Measurements from ENCODE around the gene SOD2.
"Not testable (repeated sequence)": the region's sequence is repeated elsewhere in the genome, so short reads cannot be mapped to it uniquely, and the experiment has no call there.

The SOD2 gene

DNA sequence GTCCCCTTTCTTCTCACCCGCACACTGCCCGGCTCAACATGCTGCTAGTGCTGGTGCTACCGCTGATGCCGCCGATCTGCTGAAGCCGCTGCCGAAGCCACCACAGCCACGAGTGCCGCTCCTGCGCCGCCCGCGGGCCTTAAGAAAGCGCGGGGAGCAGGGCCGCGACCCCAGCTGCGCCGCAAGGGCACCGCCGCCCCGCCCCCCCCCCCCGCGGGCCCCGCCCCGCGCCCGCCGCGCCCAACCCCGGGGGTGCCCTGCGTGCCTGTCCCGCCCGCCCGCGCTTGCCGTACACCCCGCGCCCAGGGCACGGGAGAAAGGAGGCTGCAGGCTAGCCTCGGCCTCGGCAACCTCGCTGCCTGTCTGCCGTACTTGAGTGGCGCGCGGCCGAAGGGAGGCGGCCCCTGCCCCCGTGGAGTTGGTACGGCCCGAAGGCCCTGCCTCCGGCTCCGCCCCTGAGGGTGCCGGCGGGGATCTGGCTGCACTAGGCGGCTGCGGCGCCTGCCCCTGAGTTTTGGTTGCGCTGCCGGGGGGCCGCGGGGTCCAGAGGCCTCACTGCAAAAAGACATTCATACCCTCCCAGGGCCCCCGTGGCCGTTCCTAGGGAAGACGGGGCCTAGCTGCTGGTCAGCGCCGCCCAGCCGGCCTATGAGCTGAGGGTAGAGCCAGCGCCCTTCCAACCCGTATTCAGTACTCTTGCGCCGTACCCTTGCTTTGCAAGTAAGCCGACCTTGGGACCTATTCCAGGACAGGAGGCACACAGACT is at the start of gene SOD2:
Gene SOD2 (minus strand): TSS at position 114 of the 766 bp plus-strand sequence. CDS start 74 bp downstream, at position 40.
- no peak for TF ChIP-seq CTCF (IDR thresholded peaks at IDR 0.05; ENCODE audit: borderline replicate concordance, insufficient read depth, low read depth, low read length)
- peak within 1 kb of the TSS; percentile 72 for H3K4me3 ChIP-seq (ENCODE audit: low read depth, low read length)

DNA sequence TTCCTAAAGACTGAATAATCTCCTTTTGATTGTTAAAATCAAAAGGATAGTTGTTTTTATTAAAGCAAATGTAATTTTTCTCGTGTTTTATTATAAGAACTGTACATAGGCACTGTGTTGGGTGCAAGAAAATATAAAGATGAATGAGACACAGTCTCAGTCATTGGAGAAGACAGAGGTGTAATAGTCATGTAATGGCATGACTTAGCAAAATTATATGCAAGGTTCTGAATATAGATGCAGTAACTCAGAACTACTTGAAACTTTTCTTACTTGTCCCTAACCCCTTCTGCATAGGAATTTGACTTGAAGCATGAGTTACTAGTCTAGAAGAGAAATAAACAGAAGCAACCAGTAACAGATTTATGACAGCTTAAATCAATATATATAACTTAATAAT is 49.1 kb upstream of the SOD2 start:
- no peak for TF ChIP-seq CTCF (IDR thresholded peaks at IDR 0.05; ENCODE audit: borderline replicate concordance, insufficient read depth, low read depth, low read length)

GRCh38 chr6:159739341-159739740 is 46.3 kb upstream of the SOD2 start:
- no peak for TF ChIP-seq CTCF (IDR thresholded peaks at IDR 0.05; ENCODE audit: borderline replicate concordance, insufficient read depth, low read depth, low read length)
- H3K4me3 ChIP-seq (ENCODE audit: low read depth, low read length) = no peak overlapping the region

More for the DNA sequence above, 49.1 kb upstream of the SOD2 start:
- no peak overlapping the region for H3K4me3 ChIP-seq (ENCODE audit: low read depth, low read length)

GRCh38 chr6:159736908-159737307 is 43.9 kb upstream of the SOD2 start:
- no peak overlapping the region for H3K4me3 ChIP-seq (ENCODE audit: low read depth, low read length)
- TF ChIP-seq CTCF (IDR thresholded peaks at IDR 0.05; ENCODE audit: borderline replicate concordance, insufficient read depth, low read depth, low read length) = no peak

DNA sequence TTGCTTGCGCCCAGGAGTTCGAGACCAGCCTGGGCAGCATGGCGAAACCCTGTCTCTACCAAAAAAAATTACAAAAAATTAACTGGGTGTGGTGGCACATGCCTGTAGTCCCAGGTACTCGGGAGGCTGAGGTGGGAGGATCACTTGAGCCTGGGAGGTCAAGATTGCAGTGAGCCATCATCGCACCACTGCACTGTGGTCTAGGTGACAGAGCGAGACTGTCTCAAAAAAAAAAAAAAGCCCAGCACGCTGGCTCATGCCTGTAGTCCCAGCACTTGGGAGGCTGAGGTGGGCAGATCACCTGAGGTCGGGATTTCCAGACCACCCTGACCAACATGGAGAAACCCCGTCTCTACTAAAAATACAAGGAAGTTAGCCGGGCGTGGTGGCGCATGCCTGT is 40.4 kb upstream of the SOD2 start:
- H3K4me3 ChIP-seq (ENCODE audit: low read depth, low read length) = not testable (repeated sequence)

- H3K4me3 ChIP-seq (ENCODE audit: low read depth, low read length) = not testable (repeated sequence)
These were observed 39.5 kb upstream of the SOD2 start for GRCh38 chr6:159732550-159732949.

- no peak for TF ChIP-seq CTCF (IDR thresholded peaks at IDR 0.05; ENCODE audit: borderline replicate concordance, insufficient read depth, low read depth, low read length)
- no peak overlapping the region for H3K4me3 ChIP-seq (ENCODE audit: low read depth, low read length)
These were observed 37.3 kb upstream of the SOD2 start for GRCh38 chr6:159730332-159730676.

GRCh38 chr6:159729598-159730331 is 36.7 kb upstream of the SOD2 start:
- peak overlapping the region; percentile 12 for H3K4me3 ChIP-seq (ENCODE audit: low read depth, low read length)
- no peak for TF ChIP-seq CTCF (IDR thresholded peaks at IDR 0.05; ENCODE audit: borderline replicate concordance, insufficient read depth, low read depth, low read length)

Data from GM12875 (cell line).